Stimulated activated CD4-positive, alpha-beta T cell treated with anti-CD3 and anti-CD28 coated beads, TNF-alpha, amount 100 ng/mL, for 48 hours (primary cell): Measurements from ENCODE around the gene RHOT2.
A peak's percentile ranks its signal among the peaks of the same experiment; 100 is the strongest.

Experiments
- DNase-seq, 3 donors: peaks; one replicate each; pipeline ENCODE4 v3.0.0-alpha.2; 2020; ENCODE audit warnings: low read depth in 3 of 3

Gene RHOT2

DNA sequence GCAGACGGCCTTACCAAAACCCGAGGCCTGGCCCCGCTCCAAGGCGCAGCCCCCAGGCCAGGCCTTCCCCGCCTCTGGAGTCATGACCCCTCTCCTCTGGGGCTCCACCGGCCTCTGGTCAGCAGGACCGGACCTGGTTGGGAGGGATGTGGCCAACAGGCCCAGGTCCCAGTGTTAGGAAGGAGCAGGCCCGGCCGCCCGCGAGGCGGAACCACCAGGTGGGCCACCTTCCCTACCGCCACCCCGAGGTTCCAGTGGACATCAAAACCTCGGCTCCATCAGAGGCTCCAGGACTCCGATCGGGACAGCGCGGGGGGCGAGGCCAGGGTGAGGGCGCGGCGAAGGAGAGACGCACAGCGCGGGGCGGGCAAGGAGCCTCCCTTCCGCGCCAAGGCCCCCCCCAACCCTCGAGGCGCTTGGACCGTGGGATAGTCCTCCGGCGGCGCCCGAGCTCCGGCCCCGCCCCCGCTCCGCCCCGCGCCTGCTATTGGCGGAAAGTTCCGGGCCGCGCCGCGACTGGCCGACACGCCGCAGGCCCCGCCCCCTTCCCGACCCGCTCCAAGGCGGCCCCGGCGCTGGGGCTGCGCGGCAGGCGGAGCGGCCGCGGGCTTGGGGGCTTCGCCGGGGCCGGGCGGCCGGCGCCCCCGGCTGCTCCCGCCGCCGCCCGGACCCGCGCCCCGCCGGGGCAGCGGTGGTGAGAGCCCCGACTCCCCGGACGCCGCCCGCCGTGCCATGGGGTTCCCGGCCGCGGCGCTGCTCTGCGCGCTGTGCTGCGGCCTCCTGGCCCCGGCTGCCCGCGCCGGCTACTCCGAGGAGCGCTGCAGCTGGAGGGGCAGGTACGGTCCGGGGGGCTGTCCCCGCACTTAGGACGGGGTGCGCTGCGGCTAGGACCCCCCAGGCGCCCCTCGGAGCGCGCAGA is 46.9 kb downstream of the RHOT2 start, which contains the start of gene METRN:
METRN (plus strand) TSS at position 561 of the 919 bp plus-strand sequence; CDS start at position 733, 172 bp downstream.
- peak; percentile 79 to 96 (median 83) for DNase-seq

DNA sequence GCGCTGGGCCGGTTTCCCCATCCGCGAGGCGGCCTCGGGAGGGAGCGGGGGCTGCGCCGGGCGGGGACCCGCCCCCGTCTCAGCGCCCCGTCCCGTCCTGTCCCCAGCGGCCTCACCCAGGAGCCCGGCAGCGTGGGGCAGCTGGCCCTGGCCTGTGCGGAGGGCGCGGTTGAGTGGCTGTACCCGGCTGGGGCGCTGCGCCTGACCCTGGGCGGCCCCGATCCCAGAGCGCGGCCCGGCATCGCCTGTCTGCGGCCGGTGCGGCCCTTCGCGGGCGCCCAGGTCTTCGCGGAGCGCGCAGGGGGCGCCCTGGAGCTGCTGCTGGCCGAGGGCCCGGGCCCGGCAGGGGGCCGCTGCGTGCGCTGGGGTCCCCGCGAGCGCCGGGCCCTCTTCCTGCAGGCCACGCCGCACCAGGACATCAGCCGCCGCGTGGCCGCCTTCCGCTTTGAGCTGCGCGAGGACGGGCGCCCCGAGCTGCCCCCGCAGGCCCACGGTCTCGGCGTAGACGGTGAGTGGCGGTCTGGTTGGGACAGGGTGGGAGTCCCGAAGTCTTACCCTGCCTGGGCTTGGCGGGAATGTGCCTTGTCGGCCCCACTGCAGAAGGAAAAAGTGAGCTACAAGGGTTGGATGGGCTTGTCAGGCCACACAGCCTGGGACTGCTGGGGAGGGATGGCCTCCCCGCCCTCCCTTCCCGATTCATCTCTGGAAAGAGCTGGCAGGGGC is 47.7 kb downstream of the RHOT2 start:
- no peak for DNase-seq

DNA sequence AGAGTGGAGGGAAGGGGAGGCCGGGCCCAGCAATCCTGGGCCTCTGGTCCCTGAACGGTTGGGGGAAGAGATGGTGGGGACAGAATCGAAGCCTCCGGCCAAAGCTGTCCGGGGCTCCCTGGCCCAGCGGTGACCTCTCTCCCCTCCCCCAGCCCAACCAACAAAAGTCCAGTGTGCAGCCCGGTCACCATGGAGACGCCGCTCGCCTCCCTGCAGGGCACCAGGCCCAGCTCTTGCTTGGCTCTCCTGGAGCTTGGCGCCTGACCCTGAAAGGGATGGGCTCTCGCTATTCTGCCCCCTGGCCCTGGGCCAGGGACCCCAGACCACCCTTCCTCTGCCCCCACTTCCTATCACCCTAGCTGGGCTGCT is 48.3 kb downstream of the RHOT2 start:
- DNase-seq = no peak

DNA sequence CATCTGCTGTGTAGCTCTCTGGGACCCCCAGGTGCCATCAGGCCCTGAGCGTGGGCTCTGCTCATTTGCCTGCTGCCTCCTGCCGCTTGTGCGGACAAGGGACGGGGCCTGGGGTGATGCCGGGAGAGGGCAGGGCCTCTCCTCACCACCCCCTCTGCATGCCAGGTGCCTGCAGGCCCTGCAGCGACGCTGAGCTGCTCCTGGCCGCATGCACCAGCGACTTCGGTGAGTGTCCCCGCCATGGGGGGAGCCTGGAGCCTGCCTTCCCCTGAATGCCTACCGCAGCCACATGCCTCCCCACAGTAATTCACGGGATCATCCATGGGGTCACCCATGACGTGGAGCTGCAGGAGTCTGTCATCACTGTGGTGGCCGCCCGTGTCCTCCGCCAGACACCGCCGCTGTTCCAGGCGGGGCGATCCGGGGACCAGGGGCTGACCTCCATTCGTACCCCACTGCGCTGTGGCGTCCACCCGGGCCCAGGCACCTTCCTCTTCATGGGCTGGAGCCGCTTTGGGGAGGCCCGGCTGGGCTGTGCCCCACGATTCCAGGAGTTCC is 48.9 kb downstream of the RHOT2 start:
- DNase-seq = no peak

DNA sequence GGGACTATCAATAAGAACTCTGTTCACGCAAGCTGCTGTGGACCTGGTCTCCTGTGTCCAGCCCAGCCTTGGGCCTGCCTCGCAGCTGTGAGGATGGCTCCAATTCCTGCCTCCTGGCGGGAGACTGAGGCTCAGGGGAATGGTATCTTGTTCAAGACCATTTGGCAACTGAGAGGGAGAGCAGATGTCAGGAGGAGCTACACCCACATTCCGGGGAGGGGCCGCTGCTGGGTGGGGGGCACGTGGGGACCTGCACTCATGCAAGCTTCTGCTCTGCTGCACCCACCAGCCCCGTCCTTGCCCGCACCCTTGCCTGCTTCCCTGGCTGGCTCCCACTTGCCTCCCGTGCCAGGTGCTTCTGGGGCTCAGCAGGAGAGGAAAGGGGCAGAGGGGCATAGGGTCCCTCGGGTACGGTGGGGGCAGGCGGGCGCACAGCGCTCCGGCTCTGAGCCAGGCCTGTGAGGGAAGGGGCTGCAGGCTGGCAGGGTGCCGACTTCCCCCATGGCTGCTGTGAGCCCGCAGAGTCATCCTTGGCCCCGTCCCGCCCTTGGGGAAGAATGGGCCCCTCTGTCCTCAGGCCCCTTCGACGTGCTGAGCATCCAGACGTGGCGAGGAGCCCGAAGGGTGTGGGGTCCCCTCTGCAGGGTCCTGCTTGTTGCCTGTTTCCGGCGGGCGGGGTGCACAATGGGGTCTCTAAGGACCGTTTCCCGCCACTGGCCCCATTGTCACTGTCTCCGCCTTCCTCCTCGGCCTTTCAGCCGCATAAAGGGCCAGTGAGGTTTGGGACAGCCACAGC is 49.7 kb downstream of the RHOT2 start:
- no peak for DNase-seq

DNA sequence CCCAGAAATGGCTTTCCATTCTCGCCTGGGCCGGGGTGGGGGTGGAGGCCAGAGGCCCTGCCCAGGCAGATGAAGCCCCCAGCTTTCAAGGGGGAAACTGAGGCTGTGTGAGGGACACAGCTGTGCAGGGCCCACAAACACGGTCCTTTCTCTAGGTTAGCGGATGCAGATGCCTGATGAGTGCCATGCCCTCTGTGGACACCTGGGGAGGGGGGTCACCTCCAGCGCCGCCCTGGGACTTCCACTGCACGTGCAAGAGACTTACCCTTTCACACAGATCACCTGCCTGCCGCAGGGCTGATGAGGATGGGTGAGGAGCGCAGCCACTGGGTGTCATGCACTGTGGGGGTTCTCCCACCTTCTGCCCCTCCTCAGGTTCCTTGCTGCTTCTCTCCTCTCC is 50.5 kb downstream of the RHOT2 start:
- no peak for DNase-seq

DNA sequence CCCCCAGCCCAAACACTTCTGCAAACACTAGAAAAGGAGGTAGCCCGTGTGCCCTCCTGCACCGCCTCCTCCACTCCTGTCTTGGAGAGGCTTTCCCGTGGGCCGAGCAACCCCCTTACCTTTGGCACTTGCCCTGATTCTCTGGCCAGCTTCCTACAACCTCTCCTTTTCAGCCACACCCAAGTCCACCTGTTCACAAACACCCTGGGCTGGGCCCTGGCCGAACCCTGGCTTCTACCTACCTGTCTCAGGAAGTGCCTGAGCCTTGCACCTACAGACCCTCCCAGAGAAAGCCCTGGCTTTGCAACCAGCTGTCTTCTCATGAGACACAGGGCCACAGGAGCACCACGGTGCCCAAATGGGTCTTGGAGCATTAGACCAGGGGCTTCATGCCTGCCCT is 51.0 kb downstream of the RHOT2 start:
- no peak for DNase-seq

DNA sequence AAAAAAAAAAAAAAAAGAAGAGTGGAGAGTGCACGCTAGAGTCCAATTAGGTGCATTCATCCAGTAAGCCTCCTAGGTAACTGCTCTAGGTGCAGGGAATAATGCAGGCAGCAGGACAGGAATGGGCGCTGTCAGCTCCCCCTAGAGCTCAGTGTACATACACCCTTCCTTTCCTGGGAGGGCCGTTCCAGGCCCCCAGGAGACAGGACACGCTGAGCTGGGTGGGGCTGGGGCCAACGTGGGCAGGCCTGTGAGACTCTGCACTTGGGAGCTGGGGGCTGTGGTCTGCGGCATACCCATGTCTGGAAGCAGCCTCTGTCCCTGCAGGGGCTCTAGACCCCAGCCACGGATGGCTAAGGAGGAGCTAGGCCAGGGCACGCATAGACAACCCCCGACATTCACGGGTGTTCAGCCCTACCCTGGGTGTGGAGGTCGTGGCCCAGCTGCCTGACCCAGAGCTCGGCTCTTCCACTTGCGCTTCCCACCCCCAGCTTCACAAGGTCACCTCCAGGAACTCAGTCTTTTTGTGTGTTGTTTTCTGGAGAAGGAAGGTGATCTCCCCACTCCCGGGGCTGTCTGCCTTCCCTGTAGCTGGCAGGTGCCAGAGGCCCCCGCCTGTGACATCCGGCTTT is 52.0 kb downstream of the RHOT2 start:
- no peak for DNase-seq

DNA sequence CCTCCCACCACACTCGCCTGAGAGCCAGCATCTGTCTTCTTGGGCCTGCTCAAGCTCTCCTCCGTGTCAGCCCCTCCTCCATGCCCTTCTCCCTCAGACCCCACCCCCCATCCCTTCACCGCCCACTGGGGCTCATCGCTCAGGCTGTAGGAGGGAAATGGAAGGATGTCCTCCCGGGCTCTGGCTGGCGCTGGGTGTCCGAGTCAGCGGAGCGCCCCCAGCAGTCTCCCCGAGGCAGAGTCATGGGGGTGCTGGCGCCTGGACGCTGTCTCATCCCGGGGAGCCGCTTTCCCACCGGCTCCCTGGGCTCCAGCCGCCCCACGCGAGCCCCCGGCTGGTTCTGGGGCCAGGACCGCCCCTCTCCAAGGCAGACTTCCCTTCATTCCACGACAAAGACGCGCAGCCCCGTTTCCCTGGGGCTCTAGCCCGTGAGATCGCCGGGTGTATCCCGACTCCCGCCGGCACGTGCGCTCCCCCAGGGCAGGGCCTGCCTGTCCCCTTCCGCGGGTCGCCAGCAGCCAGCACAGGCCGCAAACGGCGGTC is 52.6 kb downstream of the RHOT2 start:
- DNase-seq = peak in 2 of 3 donors; percentile 44 to 52

DNA sequence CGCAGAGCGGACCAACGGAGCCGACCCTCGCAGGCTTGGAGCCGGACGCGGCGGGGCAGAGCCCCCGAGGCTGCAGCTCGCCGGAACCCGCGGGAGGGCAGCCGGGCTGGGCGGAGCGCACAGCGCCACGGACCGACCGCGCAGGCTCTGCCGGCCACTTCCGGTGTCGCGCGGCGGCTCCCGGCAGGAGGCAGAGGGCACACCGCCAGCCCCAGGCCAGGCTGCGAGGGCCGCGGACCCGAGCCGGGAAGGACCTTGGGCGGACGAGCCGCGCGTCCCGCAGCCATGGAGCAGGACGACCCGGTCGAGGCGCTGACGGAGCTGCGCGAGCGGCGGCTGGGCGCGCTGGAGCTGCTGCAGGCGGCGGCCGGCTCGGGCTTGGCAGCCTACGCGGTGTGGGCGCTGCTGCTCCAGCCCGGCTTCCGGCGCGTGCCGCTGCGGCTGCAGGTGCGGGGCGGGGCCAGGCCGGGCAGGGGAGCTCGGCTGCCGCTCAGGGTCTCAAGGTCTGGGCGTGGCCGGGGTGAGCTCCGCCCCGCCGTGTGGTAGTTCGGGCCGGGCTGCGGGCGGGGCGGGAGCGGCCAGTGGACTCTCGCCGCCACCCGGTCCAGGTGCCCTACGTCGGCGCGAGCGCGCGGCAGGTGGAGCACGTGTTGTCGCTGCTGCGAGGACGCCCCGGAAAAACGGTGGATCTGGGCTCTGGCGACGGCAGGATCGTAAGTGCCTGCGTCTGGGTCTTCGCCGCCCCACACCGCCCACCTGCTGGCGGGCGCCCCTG is 53.2 kb downstream of the RHOT2 start, which contains the start of gene ANTKMT:
ANTKMT (plus strand) TSS at position 157 of the 775 bp plus-strand sequence; CDS start at position 286, 129 bp downstream.
- DNase-seq = peak; percentile 41 to 70 (median 58)

DNA sequence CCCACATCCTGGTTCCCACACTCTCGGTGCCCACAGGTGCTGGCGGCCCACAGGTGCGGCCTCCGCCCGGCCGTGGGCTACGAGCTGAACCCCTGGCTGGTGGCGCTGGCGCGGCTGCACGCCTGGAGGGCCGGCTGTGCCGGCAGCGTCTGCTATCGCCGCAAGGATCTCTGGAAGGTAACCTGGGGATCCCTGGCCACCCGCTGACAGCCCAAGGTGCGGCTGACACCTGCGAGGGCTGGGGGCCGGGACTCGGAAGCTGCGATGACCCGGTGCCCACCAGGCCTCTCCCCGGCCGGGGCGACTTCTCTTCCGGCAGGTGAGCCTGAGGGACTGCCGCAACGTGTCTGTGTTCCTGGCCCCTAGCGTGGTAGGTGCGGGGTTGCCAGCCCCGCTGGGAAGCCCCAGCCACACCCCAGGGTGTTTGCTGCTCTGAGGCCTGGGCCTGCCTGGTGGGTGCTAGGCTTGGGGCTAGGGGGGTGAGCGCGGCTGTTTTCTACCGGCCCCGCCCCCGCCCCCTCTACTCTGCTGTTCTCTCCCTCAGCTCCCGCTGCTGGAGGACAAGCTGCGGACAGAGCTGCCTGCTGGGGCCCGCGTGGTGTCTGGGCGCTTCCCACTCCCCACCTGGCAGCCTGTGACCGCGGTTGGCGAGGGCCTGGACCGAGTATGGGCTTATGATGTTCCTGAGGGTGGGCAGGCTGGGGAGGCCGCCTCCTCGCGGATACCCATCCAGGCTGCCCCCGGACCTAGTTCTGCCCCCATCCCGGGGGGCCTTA is 54.0 kb downstream of the RHOT2 start:
- no peak for DNase-seq

DNA sequence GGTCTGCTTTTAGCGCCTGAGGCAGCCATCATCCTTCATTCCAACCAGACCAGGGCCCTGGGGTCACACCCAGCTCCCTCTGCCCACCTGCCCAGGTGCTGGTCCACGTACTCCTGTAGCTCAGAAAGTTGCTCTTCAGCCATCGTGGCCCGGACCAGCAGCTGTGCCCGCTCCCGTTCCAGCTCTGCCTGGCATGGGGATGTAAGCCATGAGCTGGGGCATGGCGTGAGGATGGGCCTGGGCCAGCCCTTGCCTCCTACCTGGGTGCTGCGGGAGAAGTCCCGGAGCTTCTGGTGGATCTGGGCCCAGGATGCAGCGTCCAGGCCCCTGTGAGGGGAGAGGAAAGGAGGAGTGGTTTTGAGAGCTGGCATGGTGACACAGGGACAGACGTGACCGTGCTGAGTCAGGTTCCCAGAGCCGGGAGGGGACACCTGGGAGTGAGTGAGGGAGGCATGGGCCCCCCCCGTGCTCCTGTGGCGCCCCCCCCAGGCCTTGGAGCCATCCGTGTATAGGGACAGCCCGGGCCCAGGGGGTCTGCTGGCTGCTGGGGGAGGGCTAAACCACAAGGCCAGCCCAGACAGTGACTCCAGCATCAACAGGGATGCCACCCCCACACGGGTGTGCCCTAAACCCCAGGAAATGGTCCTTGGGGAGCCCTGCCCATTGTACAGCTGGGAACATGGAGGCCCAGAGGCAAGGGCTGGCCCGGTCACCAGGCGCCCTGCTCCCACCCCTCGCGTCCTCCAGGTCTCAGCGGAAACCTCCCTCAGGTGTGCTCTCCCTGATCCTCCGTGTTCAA is 55.1 kb downstream of the RHOT2 start:
- no peak for DNase-seq

DNA sequence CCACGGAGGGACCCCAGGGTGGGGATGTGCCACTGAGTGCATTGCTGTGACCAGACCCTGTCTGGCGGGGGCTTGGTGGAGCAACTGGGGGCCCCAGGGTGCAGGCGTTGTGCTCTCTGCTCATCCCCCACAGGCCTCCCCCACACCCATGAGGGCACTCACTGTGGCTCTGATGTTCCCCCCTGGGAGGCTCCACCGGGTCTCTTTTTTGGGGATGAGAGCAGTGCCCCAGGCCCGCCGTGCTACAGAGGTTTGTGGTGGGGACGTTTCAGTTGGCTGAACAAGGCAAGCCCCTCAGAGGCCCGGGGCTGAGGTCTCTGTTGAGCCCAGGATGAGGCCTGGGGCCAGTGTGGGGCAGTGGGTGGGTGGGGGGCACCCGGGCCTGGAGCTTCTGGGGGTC is 55.8 kb downstream of the RHOT2 start:
- DNase-seq = no peak
